ENCODE data around the gene LSG1.

LSG1 gene

DNA sequence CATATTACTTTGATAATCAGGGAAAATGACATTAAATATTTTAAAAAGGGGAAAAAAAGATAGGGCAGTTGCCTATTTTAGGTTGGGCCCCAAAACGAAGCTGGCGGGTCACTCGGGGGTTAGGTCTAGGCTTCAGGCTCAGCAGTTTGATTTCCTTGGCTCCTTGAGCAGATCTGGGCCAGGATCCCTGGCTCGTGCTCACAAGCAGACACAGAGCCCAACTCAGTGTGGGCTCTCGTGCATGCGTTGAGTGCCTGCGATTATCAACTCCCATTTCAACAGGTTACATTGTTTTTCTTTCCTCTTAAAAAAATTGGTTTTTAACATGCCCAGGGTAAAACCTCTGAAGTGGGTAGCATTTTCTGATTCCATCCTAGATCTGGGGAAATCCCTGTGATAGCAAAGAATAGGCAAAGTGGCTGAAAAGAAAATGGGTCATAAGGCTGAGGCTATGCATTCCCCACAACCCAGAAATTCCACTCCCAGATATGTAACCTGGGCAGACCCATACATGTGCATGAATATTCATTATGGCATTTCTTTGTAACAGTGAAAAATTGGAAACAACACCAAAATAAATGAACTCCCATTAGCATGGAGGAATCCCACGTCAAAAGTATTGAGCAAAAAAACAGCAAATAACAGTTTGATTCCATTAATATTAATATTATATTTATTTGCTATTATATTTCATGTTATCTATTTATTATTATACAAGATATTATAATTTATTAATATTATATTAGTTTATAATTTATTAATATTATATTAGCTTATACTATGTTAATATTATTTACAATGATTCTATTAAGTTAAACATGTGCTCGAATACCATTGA lies 41.5 kb upstream of the LSG1 start:
- DNase-seq (ENCODE audit: low read depth), result no peak
- no peak overlapping the region for H3K4me3 ChIP-seq (replicated peaks; ENCODE audit: low read depth, low read length)
- TF ChIP-seq, protein P1, sequence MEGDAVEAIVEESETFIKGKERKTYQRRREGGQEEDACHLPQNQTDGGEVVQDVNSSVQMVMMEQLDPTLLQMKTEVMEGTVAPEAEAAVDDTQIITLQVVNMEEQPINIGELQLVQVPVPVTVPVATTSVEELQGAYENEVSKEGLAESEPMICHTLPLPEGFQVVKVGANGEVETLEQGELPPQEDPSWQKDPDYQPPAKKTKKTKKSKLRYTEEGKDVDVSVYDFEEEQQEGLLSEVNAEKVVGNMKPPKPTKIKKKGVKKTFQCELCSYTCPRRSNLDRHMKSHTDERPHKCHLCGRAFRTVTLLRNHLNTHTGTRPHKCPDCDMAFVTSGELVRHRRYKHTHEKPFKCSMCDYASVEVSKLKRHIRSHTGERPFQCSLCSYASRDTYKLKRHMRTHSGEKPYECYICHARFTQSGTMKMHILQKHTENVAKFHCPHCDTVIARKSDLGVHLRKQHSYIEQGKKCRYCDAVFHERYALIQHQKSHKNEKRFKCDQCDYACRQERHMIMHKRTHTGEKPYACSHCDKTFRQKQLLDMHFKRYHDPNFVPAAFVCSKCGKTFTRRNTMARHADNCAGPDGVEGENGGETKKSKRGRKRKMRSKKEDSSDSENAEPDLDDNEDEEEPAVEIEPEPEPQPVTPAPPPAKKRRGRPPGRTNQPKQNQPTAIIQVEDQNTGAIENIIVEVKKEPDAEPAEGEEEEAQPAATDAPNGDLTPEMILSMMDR (IDR thresholded peaks at IDR 0.05; ENCODE audit: low read length, missing control alignments), result no peak

DNA sequence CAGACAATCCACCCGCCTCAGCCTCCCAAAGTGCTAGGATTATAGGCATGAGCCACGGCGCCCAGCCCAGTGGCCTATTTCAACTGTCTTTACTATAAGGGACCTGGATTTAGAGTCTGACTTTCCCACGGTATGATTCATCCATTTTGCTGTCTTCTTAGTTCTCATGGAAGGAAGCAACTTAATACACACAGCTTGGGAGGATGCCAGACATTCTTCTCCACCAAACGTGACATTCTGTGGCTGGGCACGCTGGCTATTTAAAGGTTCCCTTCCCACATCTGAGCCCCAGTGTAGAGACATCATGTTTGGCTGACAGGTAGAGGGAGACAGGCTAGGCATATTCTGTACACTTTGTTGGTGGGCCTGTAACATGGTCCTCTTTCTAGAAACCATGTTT lies 39.9 kb upstream of the LSG1 start:
- no peak overlapping the region for H3K4me3 ChIP-seq (replicated peaks; ENCODE audit: low read depth, low read length)
- DNase-seq (ENCODE audit: low read depth), result peak; percentile 99
- TF ChIP-seq, protein P1 (IDR thresholded peaks at IDR 0.05; ENCODE audit: low read length, missing control alignments), result peak; percentile 5

DNA sequence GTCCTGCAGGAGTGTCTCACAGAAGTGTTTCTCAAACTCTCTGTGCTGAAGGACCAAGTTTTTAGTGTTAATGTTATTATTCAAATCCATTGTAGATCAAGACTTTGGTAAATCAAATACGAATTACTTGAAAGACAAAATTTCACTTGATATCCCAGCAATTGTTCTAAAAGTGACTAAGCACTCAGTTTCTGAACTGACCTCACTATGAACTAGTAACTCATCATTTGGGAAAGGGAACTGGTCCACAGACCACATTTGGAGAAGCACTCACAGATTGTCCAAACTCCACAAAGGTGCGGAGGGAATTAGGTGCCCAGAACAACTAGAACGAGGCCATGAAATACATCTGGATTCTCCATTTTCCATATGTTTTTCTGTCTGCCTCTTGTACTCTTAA lies 39.3 kb upstream of the LSG1 start:
- no peak overlapping the region for H3K4me3 ChIP-seq (replicated peaks; ENCODE audit: low read depth, low read length)
- TF ChIP-seq, protein P1 (IDR thresholded peaks at IDR 0.05; ENCODE audit: low read length, missing control alignments), result no peak
- no peak for DNase-seq (ENCODE audit: low read depth)

DNA sequence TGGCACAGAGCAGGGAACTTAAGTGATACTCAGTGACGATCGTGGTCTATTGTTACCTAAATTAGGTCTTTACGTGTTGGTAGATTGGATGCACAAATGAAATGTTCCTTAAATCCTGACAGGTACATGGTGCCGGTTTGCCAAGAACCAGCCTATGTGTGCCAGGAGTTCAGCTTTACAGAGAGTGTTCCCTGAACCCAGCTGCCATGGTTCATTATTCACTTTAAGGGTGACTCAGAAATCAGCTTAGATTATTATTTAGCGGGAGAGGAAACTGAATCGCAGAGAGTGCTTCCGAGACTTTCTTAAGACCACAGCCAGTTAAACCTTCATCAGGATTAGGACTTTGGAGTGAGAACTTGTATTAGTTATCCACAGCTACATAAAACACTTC lies 35.2 kb upstream of the LSG1 start:
- TF ChIP-seq, protein P1 (IDR thresholded peaks at IDR 0.05; ENCODE audit: low read length, missing control alignments), result no peak
- no peak for DNase-seq (ENCODE audit: low read depth)

DNA sequence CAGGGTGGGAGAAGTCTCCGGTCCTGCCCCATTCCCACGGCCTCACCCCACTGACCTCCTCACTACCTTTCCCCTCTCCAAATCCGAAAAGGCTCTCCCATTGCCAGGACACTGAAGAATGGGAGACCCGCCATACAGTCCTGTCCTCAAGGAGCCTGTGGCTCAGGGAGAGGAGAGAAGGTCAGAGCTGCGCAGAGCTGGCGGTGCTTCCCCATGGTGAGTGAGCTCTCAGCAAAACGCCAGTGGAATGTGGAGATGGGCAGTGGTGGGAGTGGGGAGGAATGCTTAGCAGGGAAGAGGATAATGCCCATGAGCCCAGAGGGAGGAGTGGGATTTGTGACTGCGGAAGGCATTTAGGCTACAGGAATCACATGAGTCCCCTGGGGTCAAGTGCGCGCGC lies 33.8 kb upstream of the LSG1 start:
- TF ChIP-seq, protein P1 (IDR thresholded peaks at IDR 0.05; ENCODE audit: low read length, missing control alignments), result no peak
- no peak for DNase-seq (ENCODE audit: low read depth)
- H3K4me3 ChIP-seq (replicated peaks; ENCODE audit: low read depth, low read length), result no peak overlapping the region

More for the DNA sequence above, 35.2 kb upstream of the LSG1 start:
- no peak overlapping the region for H3K4me3 ChIP-seq (replicated peaks; ENCODE audit: low read depth, low read length)

DNA sequence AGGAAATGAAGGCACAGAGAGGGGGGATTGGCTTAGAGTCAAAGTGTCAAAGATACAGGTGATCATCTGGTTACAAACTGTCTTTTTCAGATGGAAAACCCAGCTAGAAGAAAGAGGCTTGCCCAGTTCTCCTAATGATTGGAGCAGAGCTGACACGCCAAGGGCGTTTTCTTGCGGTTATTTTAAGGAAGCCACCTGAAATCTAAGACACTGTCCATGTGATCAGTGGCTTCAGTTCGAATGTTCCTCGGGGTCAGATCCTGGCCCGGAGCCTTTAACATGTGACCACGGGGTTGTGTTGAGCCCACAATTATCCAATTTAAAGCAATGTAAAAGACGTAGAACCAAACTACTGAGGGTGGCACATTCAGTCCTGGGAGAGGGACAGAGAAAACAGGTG lies 33.2 kb upstream of the LSG1 start:
- no peak overlapping the region for H3K4me3 ChIP-seq (replicated peaks; ENCODE audit: low read depth, low read length)
- no peak for DNase-seq (ENCODE audit: low read depth)
- TF ChIP-seq, protein P1 (IDR thresholded peaks at IDR 0.05; ENCODE audit: low read length, missing control alignments), result no peak

DNA sequence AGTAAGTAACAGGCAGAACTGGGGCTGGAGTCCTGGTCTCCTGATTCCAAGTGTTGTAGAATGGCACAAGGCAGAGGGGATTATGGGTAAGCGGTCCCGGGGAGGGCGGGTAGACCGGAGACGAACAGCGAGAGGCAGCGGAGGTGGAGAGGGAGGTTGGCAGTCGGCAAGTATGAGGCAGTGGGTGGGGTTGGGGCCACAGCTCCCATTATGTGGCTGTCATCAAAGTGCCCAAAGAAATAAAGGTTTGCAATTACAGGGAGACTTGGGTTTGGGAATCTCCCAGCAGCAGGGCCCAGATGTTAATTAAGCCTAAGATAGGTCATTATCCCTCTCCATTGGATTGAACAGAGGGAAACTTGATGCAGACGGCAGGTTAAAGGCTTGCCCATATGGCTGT lies 30.6 kb upstream of the LSG1 start:
- DNase-seq (ENCODE audit: low read depth), result no peak
- no peak overlapping the region for H3K4me3 ChIP-seq (replicated peaks; ENCODE audit: low read depth, low read length)
- TF ChIP-seq, protein P1 (IDR thresholded peaks at IDR 0.05; ENCODE audit: low read length, missing control alignments), result no peak

Data from fibroblast of pulmonary artery (primary cell).